NCI-H146 (cell line): ENCODE measurements around the gene SUV39H1.
A peak's percentile ranks its signal among the peaks of the same experiment; 100 is the strongest.
"Not testable (repeated sequence)": the region's sequence is repeated elsewhere in the genome, so short reads cannot be mapped to it uniquely, and the experiment has no call there.

Source experiments
- DNase-seq: peaks from one replicate; lab custom pipeline; 2025; lab: John Stamatoyannopoulos, UW

SUV39H1 gene

GRCh38 chrX:48696301-48696908, at the start of gene SUV39H1:
Gene SUV39H1 (plus strand): TSS chrX:48696734. CDS start chrX:48696785, 51 bp downstream.
- DNase-seq: peak; percentile 87

- peak; percentile 47 for DNase-seq
These were observed 48.2 kb upstream of the SUV39H1 start for GRCh38 chrX:48648336-48648751.

GRCh38 chrX:48649102-48649501, 47.4 kb upstream of the SUV39H1 start:
- DNase-seq: no peak

DNA sequence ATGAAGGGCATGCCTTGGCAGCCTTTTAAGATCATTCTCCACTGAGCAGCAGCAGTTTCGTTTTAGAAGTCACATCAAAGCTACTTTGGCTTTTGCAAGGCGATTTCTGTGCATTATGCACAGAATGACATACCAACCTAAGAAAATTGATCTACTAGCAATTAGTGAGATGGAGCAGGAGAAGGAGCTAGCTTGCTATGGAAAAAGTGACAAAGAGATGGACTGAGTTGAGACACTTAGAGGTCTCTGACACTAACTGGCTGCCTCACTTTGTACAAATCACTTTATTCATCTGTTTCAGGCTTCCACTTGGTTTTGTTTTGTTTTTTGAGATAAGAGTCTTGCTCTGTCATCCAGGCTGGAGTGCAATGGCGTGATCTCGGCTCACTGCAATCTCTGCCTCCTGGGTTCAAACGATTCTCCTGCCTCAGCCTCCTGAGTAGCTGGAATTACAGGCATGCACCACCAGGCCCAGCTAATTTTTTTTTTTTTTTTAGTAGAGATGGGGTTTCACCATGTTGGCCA, 44.4 kb upstream of the SUV39H1 start:
- not testable (repeated sequence) for DNase-seq

GRCh38 chrX:48654746-48655145, 41.8 kb upstream of the SUV39H1 start:
- DNase-seq: peak; percentile 52

- not testable (repeated sequence) for DNase-seq
These were observed 36.8 kb upstream of the SUV39H1 start for GRCh38 chrX:48659686-48660085.

GRCh38 chrX:48663241-48663640, 33.3 kb upstream of the SUV39H1 start:
- no peak for DNase-seq

- no peak for DNase-seq
These were observed 32.4 kb upstream of the SUV39H1 start for GRCh38 chrX:48664156-48664555.

GRCh38 chrX:48665991-48666390, 30.5 kb upstream of the SUV39H1 start:
- no peak for DNase-seq

- DNase-seq: no peak
These were observed 29.9 kb upstream of the SUV39H1 start for GRCh38 chrX:48666649-48667048.

DNA sequence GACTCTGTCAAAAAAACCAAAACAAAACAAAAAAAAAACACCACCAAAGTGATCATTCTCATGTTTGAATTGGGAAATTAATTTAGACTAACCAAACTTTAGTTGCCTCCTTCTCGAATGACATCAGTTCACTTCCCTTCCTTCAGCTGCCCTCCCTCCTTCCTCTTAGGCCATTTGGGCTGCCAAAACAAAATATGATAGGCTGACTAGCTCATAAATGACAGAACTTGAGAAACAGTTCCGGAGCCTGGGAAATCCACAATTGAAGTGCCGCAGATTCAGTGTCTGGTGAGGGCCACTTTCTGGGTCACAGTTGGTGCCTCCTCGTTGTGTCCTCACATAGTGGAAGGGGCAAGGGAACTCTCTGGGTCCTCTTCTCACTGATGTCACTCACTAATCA, 29.0 kb upstream of the SUV39H1 start:
- no peak for DNase-seq

DNA sequence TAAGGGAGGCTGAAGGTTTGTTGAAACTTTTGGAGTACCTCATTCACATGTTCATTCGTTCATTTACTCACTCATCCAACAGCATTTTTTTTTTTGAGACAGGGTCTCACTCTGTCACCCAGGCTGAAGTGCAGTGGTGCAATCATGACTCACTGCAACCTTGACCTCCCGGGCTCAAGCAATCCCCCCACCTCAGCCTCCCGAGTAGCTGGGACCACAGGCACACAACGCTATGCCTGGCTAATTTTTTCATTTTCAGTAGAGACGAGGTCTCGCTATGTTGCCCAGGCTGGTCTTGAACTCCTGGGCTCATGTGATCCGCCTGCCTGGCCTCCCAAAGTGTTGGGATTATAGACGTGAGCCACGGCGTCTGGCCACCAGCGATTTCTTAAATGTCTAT, 28.3 kb upstream of the SUV39H1 start:
- DNase-seq: not testable (repeated sequence)

- DNase-seq: peak; percentile 94
These were observed 20.2 kb upstream of the SUV39H1 start for GRCh38 chrX:48676106-48676892.

- DNase-seq: peak; percentile 54
These were observed 19.7 kb upstream of the SUV39H1 start for GRCh38 chrX:48676893-48677270.

- no peak for DNase-seq
These were observed 19.0 kb upstream of the SUV39H1 start for GRCh38 chrX:48677516-48677915.

DNA sequence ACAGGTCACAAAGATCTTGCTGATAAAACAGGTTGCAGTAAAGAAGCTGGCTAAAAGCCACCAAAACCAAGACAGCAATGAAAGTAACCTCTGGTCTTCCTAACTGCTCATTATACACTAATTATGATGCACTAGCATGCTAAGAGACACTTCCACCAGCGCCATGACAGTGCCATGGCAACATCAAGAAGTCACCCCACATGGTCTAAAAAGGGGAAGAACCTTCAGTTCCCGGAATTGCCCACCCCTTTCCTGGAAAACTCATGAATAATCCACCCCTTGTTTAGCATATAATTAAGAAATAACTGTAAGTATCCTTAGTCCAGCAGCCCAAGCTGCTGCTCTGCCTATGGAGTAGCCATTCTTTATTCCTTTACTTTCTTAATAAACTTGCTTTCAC, 16.1 kb upstream of the SUV39H1 start:
- DNase-seq: not testable (repeated sequence)

DNA sequence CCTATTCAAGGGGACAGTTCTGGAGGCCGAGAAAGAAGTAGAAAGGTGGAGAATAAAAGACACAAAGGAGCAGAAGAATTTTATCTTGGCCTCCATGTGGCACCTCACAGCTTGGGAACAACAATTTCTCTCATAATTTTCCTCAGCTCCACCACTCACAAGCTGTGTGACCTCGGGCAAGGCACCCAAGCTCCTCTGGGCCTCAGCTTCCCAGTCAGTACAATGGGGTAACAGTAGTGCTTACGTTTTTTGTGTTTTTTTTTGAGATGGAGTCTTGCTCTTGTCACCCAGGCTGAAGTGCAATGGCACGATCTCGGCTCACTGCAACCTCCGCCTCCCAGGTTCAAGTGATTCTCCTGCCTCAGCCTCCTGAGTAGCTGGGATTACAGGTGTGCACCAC, 15.6 kb upstream of the SUV39H1 start:
- DNase-seq: not testable (repeated sequence)

DNA sequence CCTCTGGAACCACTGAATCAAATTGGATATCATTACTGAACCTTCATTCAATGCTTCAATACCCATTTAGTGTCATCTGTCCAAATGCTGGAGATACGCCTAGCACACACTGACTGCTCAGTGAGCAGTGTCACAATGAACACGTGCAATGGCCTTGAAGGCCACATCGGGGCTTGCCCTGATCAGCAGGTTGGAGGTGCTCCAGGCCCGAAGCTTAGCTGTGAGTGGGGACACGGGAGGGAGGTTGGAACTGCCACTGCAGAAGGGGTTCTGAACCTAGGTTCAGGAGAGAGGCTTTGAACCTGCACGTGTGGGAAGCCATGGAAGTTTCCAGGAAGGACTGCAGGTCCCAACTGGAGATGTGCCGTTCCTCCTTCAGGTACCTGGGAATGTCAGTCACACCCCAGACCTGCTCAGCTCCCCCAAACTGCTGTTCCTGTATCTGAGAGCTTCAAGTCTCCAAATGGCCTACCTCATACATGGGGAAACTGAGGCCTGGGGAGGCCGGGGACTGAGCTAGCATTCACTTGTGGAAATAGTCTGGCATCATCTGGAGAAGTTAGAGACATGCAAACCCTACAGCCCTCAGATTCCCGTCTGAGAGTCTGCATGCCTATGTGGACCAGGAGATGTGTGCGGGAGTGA, 14.9 kb upstream of the SUV39H1 start:
- no peak for DNase-seq

DNA sequence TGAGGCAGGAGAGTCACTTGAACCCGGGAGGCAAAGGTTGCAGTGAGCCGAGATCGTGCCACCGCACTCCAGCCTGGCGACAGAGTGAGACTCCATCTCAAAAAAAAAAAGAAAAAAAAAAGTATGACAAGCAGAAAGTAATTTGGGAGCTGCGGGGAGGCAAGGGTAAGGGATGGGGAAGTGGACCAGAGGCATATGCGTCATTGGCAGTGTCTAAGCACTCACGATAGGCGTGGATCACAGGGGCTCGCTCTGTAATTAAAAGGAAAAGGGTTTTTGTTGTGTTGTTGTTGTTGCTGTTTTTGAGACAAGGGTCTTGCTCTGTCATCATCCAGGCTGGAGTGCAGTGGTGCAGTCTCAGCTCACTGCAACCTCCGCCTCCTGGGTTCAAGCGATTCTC, 13.7 kb upstream of the SUV39H1 start:
- DNase-seq: not testable (repeated sequence)

- no peak for DNase-seq
These were observed 13.0 kb upstream of the SUV39H1 start, which contains the start of gene WAS for GRCh38 chrX:48683411-48683982. Gene WAS (plus strand): TSS chrX:48683799. CDS start chrX:48683854, 55 bp downstream.

DNA sequence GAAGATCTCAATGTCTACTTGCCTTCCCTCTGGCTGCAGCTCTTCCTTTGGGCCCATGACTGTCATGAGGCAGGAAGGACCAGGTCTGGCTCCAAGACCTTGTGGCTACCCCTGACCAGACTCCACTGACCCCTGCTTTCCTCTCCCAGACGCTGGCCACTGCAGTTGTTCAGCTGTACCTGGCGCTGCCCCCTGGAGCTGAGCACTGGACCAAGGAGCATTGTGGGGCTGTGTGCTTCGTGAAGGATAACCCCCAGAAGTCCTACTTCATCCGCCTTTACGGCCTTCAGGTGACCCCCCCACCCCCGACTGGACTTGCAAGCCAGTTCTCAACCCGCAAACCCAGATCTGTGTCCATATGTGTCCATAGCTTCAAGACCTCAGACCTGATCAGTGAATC, 12.4 kb upstream of the SUV39H1 start:
- no peak for DNase-seq

DNA sequence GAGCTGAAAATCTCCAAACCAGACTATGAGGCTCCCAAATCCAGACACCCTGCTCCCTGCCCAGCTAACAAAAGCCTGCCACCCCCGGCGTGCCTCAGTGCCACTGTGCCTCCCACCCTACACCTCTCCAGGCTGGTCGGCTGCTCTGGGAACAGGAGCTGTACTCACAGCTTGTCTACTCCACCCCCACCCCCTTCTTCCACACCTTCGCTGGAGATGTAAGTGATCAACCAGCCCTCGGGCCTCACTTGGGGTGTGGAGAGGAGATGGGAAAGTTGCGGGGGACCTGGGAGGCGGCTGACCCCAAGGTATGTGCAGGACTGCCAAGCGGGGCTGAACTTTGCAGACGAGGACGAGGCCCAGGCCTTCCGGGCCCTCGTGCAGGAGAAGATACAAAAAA, 11.1 kb upstream of the SUV39H1 start:
- DNase-seq: no peak
